Stimulated activated CD4-positive, alpha-beta T cell treated with anti-CD3 and anti-CD28 coated beads, Interleukin-1b, Interleukin-23, amount 100 ng/mL, for 24 hours (primary cell): ENCODE measurements around the gene KCNJ14.
"Not testable (repeated sequence)": the region's sequence is repeated elsewhere in the genome, so short reads cannot be mapped to it uniquely, and the experiment has no call there.

ENCODE experiments used
- DNase-seq, 4 experiments: peaks; one replicate each; pipeline ENCODE4 v3.0.0-alpha.2; 2020; ENCODE audit warnings: low read depth in 4 of 4, low spot score in 1 of 4

Gene KCNJ14

GRCh38 chr19:48486706-48487105 is 31.3 kb downstream of the KCNJ14 start:
- DNase-seq, result not testable (repeated sequence)

GRCh38 chr19:48487544-48487943 is 32.2 kb downstream of the KCNJ14 start:
- no peak for DNase-seq

DNA sequence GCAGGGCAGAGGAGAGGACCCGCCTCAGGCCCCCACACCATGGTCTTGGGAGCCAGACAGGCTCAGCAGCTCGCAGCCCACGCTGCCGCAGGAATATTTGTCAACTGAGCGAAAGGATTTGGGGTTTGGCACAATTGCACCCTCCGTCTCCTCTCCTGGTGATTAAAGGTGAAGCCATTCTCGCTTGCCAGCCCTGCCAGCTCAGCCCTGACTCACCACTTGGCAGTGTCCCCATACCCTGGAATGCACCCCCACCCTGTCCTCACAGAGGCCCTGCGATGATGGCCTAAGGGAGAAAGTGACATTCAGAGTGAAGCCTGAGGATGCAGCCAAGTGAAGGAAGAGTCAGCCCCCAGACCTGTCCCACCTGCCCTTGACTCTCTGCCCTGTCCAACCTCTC is 32.6 kb downstream of the KCNJ14 start:
- no peak for DNase-seq

DNA sequence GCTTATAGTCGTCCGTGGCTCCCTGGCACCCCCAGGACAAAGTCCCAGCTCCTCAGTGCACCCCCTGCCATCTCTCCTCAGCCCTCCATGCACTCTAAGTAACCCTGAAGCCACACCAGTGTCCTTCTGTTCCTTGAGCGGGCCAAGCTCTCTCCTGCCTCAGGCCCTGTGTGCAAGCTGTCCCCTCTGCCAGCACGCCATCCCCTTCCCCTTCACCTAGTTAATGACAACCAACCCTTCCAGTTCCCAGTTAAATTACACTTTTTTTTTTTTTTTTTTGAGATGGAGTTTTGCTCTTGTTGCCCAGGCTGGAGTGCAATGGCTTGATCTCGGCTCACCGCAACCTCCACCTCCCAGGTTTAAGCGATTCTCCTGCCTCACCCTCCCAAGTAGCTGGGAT is 33.1 kb downstream of the KCNJ14 start:
- not testable (repeated sequence) for DNase-seq

DNA sequence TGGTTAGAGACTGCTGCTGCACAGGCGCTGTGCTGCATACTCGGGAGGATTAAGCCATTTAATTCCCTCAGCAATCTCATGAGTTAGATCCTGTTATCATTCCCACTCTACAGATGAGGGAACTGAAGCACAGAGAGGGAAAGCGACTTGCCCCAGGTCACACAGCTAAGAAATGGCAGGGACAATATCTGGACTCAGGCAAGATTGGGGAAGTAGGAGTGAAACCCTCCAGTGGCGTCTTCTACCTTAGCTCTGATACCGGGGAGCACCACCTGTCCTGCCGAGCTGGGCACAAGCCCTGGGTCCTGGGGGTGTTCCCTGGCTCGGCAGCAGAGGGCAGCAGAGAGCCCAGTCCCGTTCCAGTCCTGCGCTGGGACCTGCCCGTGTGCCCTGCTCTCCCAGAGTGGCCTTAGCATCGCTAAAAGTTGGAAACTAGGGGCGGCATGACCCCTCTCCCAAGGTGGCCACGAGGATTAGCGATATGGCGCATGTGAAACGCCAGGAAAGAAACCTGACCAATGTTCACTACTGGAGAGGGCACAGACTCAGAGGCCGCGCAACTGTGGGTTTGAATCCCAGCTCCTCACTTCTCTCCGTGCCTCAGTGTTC is 34.3 kb downstream of the KCNJ14 start:
- peak in 3 of 4 experiments; percentile 68 to 79 (median 75) for DNase-seq

GRCh38 chr19:48490981-48491792 is 35.8 kb downstream of the KCNJ14 start:
- DNase-seq, result peak in 1 of 4 experiments; percentile 34

- DNase-seq, result no peak
Observed at GRCh38 chr19:48491793-48492123, 36.4 kb downstream of the KCNJ14 start.

GRCh38 chr19:48492925-48493717 is 37.7 kb downstream of the KCNJ14 start:
- peak in 3 of 4 experiments; percentile 64 to 80 (median 69) for DNase-seq

DNA sequence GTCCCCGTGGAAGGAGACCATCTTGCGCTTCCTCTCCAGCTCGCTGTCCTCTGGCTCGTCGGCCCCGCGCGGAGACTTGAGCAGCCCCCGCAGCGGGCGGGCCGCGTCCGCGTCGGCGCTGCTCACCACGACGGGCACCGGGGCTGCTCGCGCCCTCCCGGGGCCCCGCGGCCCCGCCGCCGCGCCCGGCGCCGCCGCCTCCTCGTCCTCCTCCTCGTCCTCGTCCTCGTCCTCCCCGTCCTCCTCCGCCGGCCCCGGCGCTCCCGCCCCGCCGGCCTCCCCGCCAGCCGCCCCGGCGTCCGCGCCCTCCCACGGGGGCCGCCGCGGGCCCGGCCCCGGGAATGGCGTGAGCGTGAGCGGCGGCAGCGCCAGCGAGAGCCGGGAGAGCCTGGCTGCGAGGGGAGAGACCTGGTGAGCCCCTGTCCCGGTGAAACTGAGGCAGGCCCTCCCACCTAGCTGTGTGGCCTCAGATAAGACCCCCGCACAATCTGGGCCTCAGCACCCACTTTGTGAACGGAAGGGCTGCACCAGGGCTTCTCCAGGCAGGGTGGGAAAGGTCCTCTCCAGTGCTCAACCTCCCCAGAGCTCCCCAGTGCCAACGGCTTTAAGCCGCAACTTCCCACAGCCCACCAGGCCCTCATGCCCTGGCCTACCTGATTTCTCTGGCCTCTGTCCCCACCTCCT is 38.5 kb downstream of the KCNJ14 start:
- DNase-seq, result no peak

DNA sequence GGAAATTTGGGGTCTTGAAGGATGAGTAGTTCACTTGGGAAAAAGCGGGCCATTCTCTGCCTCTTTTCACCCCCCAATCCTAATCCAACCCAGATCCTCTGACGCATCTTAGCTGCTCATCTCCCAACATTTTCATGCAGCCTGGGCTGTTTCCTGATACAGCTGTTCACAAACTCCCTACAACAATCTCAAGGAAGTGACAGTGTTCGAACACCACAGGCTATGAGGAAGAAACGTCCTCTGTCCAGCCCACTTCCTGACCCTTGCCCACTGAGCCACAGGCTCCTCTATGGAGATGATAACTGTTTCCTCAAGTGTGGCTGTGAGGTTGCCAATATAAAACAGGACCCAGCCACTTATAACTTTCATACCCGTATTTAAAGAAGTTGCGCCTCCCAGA is 40.0 kb downstream of the KCNJ14 start:
- no peak for DNase-seq

- no peak for DNase-seq
Observed at GRCh38 chr19:48496959-48497727, 41.8 kb downstream of the KCNJ14 start.

GRCh38 chr19:48497728-48498594 is 42.6 kb downstream of the KCNJ14 start:
- DNase-seq, result no peak

GRCh38 chr19:48498595-48499311 is 43.4 kb downstream of the KCNJ14 start:
- DNase-seq, result no peak

DNA sequence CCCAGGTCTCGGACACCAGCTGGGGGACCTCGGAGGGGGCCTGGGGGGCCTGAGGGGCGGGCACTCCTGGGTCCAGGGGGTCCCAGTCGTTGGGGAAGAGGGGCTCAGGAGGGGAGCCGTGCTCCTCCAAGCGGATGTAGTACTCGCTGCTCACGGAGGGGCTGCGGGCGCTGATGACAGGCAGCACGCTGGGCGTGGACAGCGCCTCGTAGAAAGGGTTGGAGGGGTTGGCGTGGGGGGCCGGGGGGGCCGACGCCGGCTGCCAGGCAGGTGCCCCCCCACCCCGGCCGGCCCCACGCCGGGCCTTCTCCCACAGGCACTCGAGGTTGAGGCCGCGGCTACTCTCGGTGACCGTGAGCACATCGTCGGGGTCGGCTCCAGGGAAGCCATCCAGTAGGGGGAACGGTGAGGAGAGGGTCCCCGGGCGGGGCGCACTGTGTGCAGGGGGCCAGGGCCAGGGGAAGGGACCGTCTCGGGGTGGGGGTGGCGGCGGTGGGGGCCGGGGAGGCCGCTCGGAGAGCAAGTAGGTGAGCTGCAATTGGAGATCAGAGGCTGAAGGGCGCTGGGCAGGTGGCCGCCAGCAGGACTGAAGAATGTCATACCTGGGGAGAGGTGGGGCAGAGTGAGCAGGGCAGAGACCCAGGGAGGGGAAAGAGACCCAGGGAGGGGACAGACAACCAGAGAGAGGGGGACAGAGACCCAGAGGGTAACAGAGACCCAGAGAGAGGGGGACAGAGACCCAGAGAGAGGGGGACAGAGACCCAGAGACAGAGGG is 44.1 kb downstream of the KCNJ14 start:
- no peak for DNase-seq

DNA sequence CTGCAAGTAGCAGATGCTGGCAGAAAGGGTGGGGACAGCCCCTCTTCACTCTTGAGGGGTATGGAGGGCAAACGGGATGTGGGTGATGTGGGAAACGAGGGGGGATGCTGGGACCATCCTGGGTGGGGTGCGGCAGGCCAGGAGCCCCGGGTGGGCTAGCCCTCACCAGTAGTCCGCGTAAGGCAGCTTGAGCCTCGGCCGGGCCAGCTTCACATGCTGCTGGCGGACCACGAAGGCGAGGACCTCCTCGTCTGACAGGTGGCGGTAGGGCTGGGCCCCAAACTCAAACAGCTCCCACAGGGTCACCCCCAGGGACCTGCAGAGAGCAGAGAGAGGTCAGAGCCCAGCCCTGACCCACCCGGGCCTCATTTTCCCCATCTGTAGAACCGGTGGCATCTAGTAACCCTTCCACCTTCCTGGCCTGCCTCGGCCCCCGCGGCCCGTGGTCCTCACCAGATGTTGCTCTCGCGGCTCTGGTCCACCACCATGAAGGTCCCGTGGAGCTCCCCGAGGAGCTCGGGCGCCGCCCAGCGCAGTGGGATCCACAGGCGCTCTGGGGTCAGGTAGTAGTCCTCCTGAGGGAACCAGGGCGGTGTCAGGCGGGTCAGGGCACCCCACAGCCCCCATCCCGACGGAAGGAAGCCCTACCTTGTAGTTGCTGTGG is 45.6 kb downstream of the KCNJ14 start:
- no peak for DNase-seq

GRCh38 chr19:48501494-48502349 is 46.3 kb downstream of the KCNJ14 start:
- DNase-seq, result peak in 2 of 4 experiments; percentile 46 to 55
